SK-N-SH treated with all-trans-retinoic acid at 6 μM for 48 hours (cell line): ENCODE measurements around the gene ID2.

Source experiments
- CREB5 ChIP-seq: fragments of 250-450 bp; sonication (Bioruptor Pico); IDR thresholded peaks from 2 replicates; pipeline ENCODE4 v1.5.1; 2020; ENCODE audit warnings: low read depth, mild to moderate bottlenecking, moderate library complexity
- ESRRG ChIP-seq: fragments of 250-450 bp; sonication (Bioruptor Pico); IDR thresholded peaks from 2 replicates; pipeline ENCODE4 v1.6.1; 2021; ENCODE audit warnings: mild to moderate bottlenecking
- PATZ1 ChIP-seq: fragments of 250-450 bp; sonication (Bioruptor Pico); IDR thresholded peaks from 2 replicates; pipeline ENCODE4 v1.8.0; 2020; ENCODE audit warnings: mild to moderate bottlenecking, moderate library complexity, borderline replicate concordance
- POU6F1 ChIP-seq: fragments of 250-450 bp; sonication (Bioruptor Pico); IDR thresholded peaks from 2 replicates; pipeline ENCODE4 v1.8.0; 2021; ENCODE audit warnings: low read depth, mild to moderate bottlenecking, moderate library complexity, borderline replicate concordance
- PPARA ChIP-seq: fragments of 250-450 bp; sonication (Bioruptor Pico); IDR thresholded peaks from 2 replicates; pipeline ENCODE4 v1.5.0; 2020; ENCODE audit warnings: mild to moderate bottlenecking, borderline replicate concordance
- ZNF565 ChIP-seq: fragments of 450-650 bp; formaldehyde crosslinking; conservative IDR thresholded peaks from 2 replicates; pipeline ENCODE4 v1.5.0; 2020; ENCODE audit warnings: low read depth, mild to moderate bottlenecking, moderate library complexity
- TF ChIP-seq, protein P1 (sequence below): fragments of 250-450 bp; sonication (Bioruptor Pico); IDR thresholded peaks from 2 replicates; pipeline ENCODE4 v1.5.0; 2020; ENCODE audit warnings: mild to moderate bottlenecking, moderate library complexity

- TF ChIP-seq PATZ1 (CRISPR knock-in tag) (no peak), PPARA (no peak), ZNF565 (CRISPR knock-in tag) (no peak), CREB5 (CRISPR knock-in tag) (no peak), POU6F1 (CRISPR knock-in tag) (no peak), ESRRG (CRISPR knock-in tag) (no peak)
- TF ChIP-seq, protein P1, sequence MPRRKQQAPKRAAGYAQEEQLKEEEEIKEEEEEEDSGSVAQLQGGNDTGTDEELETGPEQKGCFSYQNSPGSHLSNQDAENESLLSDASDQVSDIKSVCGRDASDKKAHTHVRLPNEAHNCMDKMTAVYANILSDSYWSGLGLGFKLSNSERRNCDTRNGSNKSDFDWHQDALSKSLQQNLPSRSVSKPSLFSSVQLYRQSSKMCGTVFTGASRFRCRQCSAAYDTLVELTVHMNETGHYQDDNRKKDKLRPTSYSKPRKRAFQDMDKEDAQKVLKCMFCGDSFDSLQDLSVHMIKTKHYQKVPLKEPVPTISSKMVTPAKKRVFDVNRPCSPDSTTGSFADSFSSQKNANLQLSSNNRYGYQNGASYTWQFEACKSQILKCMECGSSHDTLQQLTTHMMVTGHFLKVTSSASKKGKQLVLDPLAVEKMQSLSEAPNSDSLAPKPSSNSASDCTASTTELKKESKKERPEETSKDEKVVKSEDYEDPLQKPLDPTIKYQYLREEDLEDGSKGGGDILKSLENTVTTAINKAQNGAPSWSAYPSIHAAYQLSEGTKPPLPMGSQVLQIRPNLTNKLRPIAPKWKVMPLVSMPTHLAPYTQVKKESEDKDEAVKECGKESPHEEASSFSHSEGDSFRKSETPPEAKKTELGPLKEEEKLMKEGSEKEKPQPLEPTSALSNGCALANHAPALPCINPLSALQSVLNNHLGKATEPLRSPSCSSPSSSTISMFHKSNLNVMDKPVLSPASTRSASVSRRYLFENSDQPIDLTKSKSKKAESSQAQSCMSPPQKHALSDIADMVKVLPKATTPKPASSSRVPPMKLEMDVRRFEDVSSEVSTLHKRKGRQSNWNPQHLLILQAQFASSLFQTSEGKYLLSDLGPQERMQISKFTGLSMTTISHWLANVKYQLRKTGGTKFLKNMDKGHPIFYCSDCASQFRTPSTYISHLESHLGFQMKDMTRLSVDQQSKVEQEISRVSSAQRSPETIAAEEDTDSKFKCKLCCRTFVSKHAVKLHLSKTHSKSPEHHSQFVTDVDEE (CRISPR knock-in tag): no peak
Observed at GRCh38 chr2:8661235-8661634, 20.6 kb upstream of the ID2 start.
